ENCODE measurements around the gene PPIG.
"Not testable (repeated sequence)": the region's sequence is repeated elsewhere in the genome, so short reads cannot be mapped to it uniquely, and the experiment has no call there.

PPIG gene

DNA sequence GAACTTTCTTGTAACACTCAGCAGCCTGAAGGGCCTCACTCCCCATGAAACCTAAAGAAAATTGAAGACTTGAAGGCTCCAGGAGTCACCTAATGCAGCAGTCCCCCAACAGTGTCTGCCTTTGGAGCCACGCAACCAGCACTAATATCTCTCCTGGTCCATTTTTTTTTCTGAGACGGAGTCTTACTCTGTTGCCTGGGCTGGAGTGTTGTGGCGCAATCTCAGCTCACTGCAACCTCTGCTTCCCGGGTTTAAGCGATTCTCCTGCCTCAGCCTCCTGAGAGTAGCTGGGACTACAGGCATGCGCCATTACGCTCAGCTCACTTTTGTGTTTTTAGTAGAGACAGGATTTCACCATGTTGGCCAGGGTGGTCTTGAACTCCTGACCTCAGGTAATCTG is 12.4 kb downstream of the PPIG start:
- DNase-seq: not testable (repeated sequence)

DNA sequence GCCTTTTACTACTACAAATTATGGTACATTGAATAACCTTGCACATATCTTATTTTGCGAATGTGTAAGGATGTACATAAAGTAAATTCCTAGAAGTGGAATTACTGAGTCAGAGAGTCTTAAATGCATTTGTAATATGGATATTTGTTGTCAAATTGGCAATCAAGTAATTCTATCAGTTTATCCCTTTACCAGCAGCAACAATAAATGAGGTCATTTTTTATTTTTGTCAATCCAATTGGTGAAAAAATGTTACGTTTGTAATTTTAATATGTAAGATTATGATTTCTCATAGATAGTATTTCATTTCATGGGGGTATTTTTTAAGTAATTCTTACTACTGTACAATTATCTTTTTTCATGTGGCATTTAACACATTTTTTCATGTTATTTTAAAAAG is 14.8 kb downstream of the PPIG start:
- no peak for DNase-seq

- DNase-seq: no peak
Observed at GRCh38 chr2:169599568-169599967, 15.4 kb downstream of the PPIG start.

GRCh38 chr2:169609264-169609663 is 25.1 kb downstream of the PPIG start:
- no peak for DNase-seq

DNA sequence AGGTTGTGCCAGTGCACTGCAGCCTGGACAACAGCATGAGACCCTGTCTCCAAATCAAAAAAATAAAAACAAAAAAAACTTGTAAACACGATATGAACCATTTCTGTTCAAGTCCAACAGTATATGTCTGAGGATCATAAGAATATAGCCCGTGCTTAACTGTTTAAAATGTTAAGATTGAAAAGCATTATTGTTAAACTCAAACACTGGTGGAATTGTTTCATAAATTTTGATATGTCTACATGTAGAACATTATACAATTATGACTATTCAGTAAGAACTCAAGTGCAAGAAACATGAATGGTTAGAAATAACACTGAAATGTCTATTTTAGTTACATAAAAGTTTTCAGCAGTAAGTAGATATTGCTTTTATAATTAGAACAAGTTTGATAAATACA is 29.7 kb downstream of the PPIG start:
- no peak for DNase-seq

GRCh38 chr2:169615982-169616381 is 31.8 kb downstream of the PPIG start:
- DNase-seq: not testable (repeated sequence)

- no peak for DNase-seq
Observed at GRCh38 chr2:169619946-169620345, 35.8 kb downstream of the PPIG start.

DNA sequence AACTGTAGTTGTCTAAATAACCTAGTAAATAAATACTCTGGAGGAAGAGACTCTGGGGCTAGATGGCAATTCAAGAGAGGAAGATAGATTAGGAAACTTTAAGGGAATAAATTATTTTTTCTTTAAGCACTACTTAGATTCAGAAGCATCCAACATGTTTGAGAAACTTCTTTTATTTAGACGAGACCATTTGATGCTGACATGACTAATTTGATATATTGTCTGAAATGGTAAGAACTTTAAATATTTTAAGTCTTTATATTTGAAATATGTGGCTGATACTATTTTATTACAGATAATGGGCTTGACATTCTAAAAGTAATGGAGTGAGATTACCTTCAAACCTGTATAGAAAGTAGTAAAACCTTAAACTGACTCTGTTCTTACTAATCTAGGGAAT is 36.4 kb downstream of the PPIG start:
- no peak for DNase-seq

DNA sequence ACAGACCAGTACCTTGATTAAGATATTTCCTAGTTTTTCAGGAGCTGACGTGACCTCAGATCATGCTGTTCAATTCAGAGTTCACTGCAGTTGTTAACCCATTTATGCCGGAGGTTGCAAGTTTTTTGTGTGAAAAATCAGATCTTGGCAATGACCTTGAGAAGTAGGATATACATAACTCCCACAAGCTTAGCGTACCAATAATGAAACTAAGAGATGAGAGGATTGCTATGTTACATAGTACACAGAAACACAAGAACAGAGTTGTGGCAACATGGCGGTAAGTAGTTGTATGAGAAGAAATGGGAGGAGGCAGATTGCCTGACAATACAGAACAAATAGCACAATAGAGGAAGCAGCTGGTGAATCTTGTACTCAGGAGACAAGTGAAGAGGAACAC is 39.1 kb downstream of the PPIG start:
- DNase-seq: peak; percentile 51

DNA sequence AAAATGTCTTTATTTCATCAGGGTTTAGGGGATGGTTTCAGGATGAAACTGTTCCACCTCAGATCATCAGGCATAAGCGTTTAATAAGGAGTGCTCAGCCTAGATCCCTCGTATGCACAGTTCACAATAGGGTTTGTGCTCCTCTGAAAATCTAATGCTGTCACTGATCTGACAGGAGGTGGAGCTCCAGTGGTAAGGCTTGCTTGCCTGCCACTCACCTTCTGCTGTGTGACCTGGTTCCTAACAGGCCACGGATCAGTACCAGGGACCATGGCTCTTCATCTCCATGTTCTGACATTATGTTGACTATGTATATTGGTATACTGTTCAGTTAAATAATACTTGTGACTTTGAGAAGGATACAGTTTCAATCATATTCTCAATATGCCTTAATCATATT is 41.6 kb downstream of the PPIG start:
- no peak for DNase-seq

GRCh38 chr2:169636440-169637097 is 52.4 kb downstream of the PPIG start:
- no peak for DNase-seq

- DNase-seq: no peak
Observed at GRCh38 chr2:169637620-169638019, 53.5 kb downstream of the PPIG start.

- no peak for DNase-seq
Observed at GRCh38 chr2:169640104-169640503, 56.0 kb downstream of the PPIG start.

DNA sequence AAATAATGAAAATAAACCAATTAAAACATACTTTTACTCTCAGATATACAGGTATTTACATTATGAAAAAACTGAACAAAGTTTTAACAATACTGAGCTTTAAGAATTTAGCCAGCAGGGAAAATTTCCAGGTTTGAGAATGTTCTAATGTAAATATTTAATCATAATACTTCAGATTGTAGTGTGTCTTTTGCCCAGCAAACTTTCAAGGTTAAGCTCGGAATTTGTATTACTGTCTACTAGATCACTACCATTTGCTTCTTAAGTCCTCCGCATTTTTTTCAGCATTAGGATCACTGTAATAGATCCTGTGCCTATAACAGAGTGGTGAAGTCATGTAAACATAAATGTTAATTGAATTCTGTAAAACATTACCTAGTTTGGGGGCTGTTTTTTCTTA is 57.3 kb downstream of the PPIG start:
- DNase-seq: no peak

DNA sequence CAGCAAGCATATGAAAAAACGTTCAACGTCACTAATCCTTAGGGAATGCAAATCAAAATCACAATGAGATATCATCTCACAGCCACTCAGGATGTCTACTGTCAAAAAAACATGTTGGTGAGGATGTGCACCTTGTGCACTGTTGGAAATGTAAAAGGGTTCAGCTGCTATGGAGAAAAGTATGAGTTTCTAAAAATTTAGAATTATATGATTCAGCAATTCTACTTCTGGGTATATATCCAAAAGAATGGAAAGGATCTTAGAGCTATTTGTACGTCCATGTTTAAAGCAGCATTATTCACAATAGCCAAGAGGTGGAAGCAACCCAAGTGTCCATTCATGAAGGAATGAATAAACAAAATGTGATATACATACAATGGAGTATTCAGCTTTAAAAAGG is 60.0 kb downstream of the PPIG start:
- no peak for DNase-seq

DNA sequence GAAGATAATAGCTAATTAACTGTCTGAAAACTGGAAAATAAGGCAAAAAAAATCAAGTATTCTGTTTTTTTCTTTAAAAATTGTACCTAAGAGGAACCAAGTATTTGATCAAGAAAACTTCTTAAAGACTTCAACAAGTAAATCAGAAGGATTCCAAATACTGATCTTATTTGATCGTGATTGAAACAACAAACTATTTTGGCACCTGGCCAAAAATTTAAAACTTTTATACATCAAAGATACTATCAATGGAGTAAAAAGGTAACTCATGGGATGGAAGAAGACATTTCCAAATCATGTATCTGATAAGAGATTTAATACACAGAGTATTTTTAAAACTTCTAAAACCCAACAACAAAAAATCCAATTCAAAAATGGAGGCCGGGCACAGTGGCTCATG is 63.3 kb downstream of the PPIG start:
- no peak for DNase-seq

GRCh38 chr2:169649278-169649677 is 65.1 kb downstream of the PPIG start:
- DNase-seq: no peak

- DNase-seq: no peak
Observed at GRCh38 chr2:169653636-169654035, 69.5 kb downstream of the PPIG start.

- no peak for DNase-seq
Observed at GRCh38 chr2:169656164-169656563, 72.0 kb downstream of the PPIG start.

DNA sequence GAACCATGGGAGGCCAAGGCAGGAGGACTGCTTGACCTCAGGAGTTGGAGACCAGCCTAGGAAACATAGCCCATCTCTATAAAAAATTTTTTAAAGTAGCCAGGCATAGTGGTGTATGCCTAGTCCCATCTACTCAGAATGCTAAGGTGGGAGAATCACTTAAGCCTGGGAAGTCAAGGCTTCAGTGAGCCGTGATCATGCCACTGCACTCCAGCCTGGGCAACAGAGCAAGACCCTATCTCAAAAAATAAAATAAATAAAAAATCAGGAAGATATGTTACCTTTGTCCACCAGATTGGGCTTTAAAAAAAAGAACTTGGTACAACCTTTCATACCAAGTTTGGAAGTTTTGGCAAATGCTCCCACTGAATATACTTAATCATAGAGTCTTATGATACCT is 74.7 kb downstream of the PPIG start:
- no peak for DNase-seq

- DNase-seq: no peak
Observed at GRCh38 chr2:169659320-169659719, 75.2 kb downstream of the PPIG start.

DNA sequence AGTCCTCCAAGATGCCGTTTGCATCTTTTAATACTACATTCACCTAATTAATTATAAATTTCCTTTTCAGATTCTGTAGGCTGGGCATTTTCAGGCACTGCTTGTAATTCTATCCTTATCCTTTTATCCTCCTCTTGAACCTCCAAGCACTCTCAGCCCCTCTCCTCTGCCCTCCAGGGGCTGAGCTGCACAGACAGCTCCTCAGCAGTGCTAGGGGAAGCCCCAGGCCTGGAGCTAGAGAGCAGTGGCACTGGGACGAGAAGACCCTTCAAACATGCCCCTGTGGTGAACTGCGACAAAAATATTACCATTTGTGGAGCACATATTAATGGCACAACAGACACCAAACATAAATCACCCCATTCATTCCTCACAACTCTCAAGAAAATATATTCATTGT is 77.1 kb downstream of the PPIG start:
- no peak for DNase-seq

- DNase-seq: no peak
Observed at GRCh38 chr2:169662744-169663143, 78.6 kb downstream of the PPIG start.

DNA sequence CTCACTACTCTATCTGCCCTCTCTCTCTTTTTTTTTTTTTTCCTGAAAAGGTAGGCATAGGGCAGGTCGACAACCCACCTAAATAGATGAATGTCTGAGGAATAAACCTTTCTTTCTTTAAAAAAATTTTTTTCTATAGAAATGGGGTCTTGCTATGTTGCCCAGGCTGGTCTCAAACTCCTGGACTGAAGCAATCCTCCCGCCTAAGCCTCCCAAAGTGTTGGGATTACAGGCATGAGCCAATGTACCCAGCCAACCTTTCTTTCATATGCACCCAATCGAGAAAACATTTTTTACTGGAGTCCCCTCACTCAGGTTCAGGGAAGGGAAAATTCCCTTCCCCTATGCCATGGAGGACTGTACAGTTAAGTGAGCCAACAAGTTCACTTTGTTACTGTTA is 79.1 kb downstream of the PPIG start:
- DNase-seq: no peak

DNA sequence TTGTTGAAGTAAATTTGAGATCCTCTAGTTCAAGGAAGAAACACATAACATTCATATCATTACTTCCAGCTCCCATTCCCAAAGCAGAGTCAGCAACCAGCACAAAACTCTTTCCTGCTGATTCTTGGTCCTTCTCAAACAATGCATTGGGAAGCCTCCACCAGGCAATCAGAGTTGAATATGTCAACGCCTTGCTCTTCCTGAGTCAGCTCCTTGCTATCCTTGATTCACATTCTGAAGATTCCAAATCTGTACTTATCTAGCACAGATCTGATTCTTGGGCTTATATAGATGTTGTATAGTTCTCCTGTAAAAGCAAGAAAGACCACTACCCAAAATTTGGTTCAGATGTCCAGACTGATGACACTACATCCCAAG is 80.4 kb downstream of the PPIG start:
- DNase-seq: no peak
